ENCODE data around the gene TBCCD1.

TBCCD1 gene

DNA sequence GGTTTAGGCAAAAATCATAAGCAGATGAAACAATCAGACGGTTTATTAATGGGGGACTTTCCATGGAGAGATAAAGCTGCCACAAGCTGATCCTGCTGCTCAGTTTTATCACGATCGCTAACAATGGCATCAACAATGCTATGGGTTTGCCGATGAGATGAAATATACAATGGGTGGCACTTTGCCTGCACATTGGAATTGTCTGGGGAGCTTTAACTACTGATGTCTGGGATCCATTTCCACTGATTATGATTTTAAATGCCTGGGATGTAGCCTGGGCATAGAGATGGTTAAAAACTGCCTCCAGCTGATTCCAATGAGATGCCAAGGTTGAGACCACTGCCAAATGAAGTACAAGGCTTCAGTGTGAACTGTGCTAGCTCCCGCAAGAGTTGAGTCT, 53.8 kb downstream of the TBCCD1 start:
- ATAC-seq (ENCODE audit: insufficient read depth, low read depth), result no peak
- Histone ChIP-seq H3K4me2 (ENCODE audit: insufficient read depth, low read length) (no peak overlapping the region), H3K79me2 (ENCODE audit: insufficient read depth, low read length) (no peaks in the 10 kb centered on the region), H2AFZ (ENCODE audit: low read depth, low read length) (no peak overlapping the region), H3K27ac (ENCODE audit: low read length) (no peak overlapping the region), H3K27me3 (ENCODE audit: insufficient read depth, low read length, poor library complexity) (peaks cover 10% of the 10 kb centered on the region), H4K20me1 (ENCODE audit: insufficient read depth, low read length) (no peaks in the 10 kb centered on the region), H3K36me3 (ENCODE audit: insufficient read depth, low read length) (no peaks in the 10 kb centered on the region), H3K4me3 (ENCODE audit: low read depth in 1 of 2, low read length in 2 of 2) (no peak overlapping the region), H3K9ac (ENCODE audit: low read depth, low read length) (no peak overlapping the region), H3K9me3 (ENCODE audit: insufficient read depth, low read length, severe bottlenecking) (no peaks in the 10 kb centered on the region), H3K4me1 (ENCODE audit: insufficient read depth, low read length) (no peaks in the 10 kb centered on the region; the same call in 1 of the 2 replicates)
- no peak for DNase-seq
- no peak for TF ChIP-seq EZH2 (IDR thresholded peaks at IDR 0.05; ENCODE audit: borderline replicate concordance, low read depth, low read length, severe bottlenecking)
- TF ChIP-seq, protein P1, sequence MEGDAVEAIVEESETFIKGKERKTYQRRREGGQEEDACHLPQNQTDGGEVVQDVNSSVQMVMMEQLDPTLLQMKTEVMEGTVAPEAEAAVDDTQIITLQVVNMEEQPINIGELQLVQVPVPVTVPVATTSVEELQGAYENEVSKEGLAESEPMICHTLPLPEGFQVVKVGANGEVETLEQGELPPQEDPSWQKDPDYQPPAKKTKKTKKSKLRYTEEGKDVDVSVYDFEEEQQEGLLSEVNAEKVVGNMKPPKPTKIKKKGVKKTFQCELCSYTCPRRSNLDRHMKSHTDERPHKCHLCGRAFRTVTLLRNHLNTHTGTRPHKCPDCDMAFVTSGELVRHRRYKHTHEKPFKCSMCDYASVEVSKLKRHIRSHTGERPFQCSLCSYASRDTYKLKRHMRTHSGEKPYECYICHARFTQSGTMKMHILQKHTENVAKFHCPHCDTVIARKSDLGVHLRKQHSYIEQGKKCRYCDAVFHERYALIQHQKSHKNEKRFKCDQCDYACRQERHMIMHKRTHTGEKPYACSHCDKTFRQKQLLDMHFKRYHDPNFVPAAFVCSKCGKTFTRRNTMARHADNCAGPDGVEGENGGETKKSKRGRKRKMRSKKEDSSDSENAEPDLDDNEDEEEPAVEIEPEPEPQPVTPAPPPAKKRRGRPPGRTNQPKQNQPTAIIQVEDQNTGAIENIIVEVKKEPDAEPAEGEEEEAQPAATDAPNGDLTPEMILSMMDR (IDR thresholded peaks at IDR 0.05; ENCODE audit: borderline replicate concordance, extremely low read depth, low read length, poor library complexity, severe bottlenecking), result no peak

DNA sequence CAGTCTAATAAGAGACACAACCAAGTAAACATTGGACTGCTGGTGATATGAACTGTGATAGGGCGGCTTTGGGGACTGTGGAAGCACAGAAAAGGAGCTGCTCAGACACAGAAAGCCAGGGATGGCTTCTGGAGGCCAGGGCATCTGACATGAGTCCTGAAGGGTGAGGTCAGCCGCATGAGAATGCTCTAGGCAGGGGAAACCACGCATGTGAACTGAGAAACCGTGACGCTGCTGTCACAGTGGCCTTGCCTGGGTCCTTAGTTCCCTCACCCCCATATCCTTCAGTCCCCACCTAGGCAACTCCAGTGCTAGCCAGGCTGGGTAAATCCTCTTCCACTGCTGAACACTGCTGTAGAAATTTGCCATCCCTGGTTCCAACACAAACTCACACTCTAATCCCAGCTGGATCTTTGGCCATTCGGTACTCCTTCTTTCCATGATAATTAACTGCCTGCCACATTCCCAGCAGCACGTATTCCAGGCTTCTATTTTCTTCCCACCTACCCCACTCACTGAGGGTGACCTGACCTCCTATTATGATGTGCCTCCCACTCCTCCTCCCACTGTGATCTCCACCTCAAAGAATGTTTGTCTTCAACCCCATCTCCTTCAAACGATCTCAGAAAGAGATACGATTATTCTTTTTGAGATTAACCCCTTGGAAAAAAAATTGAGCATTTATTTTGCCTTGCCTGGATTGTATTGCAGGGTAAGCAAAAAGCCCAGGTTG, 54.4 kb downstream of the TBCCD1 start:
- no peaks in the 10 kb centered on the region; the same call in 1 of the 2 replicates for H3K4me1 ChIP-seq (ENCODE audit: insufficient read depth, low read length)
- H3K27ac ChIP-seq (ENCODE audit: low read length), result no peak overlapping the region
- H3K36me3 ChIP-seq (ENCODE audit: insufficient read depth, low read length), result no peaks in the 10 kb centered on the region
- H4K20me1 ChIP-seq (ENCODE audit: insufficient read depth, low read length), result no peaks in the 10 kb centered on the region
- H3K9me3 ChIP-seq (ENCODE audit: insufficient read depth, low read length, severe bottlenecking), result no peaks in the 10 kb centered on the region
- H3K4me2 ChIP-seq (ENCODE audit: insufficient read depth, low read length), result no peak overlapping the region
- no peak overlapping the region for H3K9ac ChIP-seq (ENCODE audit: low read depth, low read length)
- H3K4me3 ChIP-seq (ENCODE audit: low read depth in 1 of 2, low read length in 2 of 2), result no peak overlapping the region
- no peak overlapping the region for H2AFZ ChIP-seq (ENCODE audit: low read depth, low read length)
- no peak for TF ChIP-seq EZH2 (IDR thresholded peaks at IDR 0.05; ENCODE audit: borderline replicate concordance, low read depth, low read length, severe bottlenecking)
- TF ChIP-seq, protein P1 (IDR thresholded peaks at IDR 0.05; ENCODE audit: borderline replicate concordance, extremely low read depth, low read length, poor library complexity, severe bottlenecking), result no peak
- ATAC-seq (ENCODE audit: insufficient read depth, low read depth) (no peak), DNase-seq (no peak)
- peaks cover 10% of the 10 kb centered on the region for H3K27me3 ChIP-seq (ENCODE audit: insufficient read depth, low read length, poor library complexity)
- H3K79me2 ChIP-seq (ENCODE audit: insufficient read depth, low read length), result no peaks in the 10 kb centered on the region

DNA sequence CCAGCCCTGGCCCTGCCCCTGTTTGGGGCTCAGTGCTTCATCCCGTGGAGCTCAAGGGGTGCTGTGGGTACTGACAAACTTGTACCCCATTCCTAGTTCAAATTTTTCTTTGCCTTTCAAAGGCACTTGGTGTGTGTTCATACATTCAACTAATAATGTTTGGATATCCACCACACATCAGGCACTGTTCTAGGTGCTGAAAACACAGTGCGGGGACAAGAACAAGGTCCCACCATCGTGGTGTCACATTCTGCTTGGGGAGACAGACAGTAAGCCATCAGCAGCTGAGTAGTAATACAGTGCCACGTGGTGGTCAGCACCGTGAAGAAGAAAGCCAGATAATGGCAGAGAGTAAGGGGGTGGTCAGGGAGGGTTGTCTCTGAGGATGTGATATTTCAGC, 55.4 kb downstream of the TBCCD1 start:
- no peak overlapping the region for H3K9ac ChIP-seq (ENCODE audit: low read depth, low read length)
- H3K4me2 ChIP-seq (ENCODE audit: insufficient read depth, low read length), result no peak overlapping the region
- H3K36me3 ChIP-seq (ENCODE audit: insufficient read depth, low read length), result no peaks in the 10 kb centered on the region
- H3K27ac ChIP-seq (ENCODE audit: low read length), result no peak overlapping the region
- no peaks in the 10 kb centered on the region for H3K79me2 ChIP-seq (ENCODE audit: insufficient read depth, low read length)
- H3K27me3 ChIP-seq (ENCODE audit: insufficient read depth, low read length, poor library complexity), result peaks cover 10% of the 10 kb centered on the region
- DNase-seq (no peak), ATAC-seq (ENCODE audit: insufficient read depth, low read depth) (no peak)
- no peaks in the 10 kb centered on the region; the same call in 1 of the 2 replicates for H3K4me1 ChIP-seq (ENCODE audit: insufficient read depth, low read length)
- no peaks in the 10 kb centered on the region for H4K20me1 ChIP-seq (ENCODE audit: insufficient read depth, low read length)
- no peak overlapping the region for H2AFZ ChIP-seq (ENCODE audit: low read depth, low read length)
- H3K9me3 ChIP-seq (ENCODE audit: insufficient read depth, low read length, severe bottlenecking), result no peaks in the 10 kb centered on the region
- TF ChIP-seq EZH2 (IDR thresholded peaks at IDR 0.05; ENCODE audit: borderline replicate concordance, low read depth, low read length, severe bottlenecking), result no peak
- TF ChIP-seq, protein P1 (IDR thresholded peaks at IDR 0.05; ENCODE audit: borderline replicate concordance, extremely low read depth, low read length, poor library complexity, severe bottlenecking), result no peak
- H3K4me3 ChIP-seq (ENCODE audit: low read depth in 1 of 2, low read length in 2 of 2), result no peak overlapping the region
